ENCODE data around the gene PRKN. TPM values are rescaled to one million over a fixed set of nuclear protein-coding genes. Genes with fewer than 3 reads are reported as not detected.

Gene PRKN
- total RNA-seq, 2 donors from 2014 or later = 10.7 to 21.2 TPM

- no peak for TF ChIP-seq POLR2A (IDR thresholded peaks at IDR 0.05)
- TF ChIP-seq, protein P1, sequence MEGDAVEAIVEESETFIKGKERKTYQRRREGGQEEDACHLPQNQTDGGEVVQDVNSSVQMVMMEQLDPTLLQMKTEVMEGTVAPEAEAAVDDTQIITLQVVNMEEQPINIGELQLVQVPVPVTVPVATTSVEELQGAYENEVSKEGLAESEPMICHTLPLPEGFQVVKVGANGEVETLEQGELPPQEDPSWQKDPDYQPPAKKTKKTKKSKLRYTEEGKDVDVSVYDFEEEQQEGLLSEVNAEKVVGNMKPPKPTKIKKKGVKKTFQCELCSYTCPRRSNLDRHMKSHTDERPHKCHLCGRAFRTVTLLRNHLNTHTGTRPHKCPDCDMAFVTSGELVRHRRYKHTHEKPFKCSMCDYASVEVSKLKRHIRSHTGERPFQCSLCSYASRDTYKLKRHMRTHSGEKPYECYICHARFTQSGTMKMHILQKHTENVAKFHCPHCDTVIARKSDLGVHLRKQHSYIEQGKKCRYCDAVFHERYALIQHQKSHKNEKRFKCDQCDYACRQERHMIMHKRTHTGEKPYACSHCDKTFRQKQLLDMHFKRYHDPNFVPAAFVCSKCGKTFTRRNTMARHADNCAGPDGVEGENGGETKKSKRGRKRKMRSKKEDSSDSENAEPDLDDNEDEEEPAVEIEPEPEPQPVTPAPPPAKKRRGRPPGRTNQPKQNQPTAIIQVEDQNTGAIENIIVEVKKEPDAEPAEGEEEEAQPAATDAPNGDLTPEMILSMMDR (IDR thresholded peaks at IDR 0.05) = no peak
- TF ChIP-seq POLR2AphosphoS5 (IDR thresholded peaks at IDR 0.05) = no peak
- no peaks in the 10 kb centered on the region for H3K27me3 ChIP-seq (replicated peaks; ENCODE audit: insufficient read depth)
- DNase-seq (ENCODE audit: low spot score) = no peak
- no peaks in the 10 kb centered on the region for H3K9me3 ChIP-seq
- 92% methylated on average over 8 of the region's 8 CpGs for WGBS
- no peaks in the 10 kb centered on the region for H3K36me3 ChIP-seq
- H3K27ac ChIP-seq = no peak overlapping the region
- no peak overlapping the region for H3K4me3 ChIP-seq
- no peaks in the 10 kb centered on the region for H3K4me1 ChIP-seq (replicated peaks)
- intact Hi-C loops (cut with DNase I) = no loop called here
These were observed 1063.9 kb downstream of the PRKN start for GRCh38 chr6:161663682-161664081.

GRCh38 chr6:161660666-161661571 is 1066.6 kb downstream of the PRKN start:
- TF ChIP-seq POLR2AphosphoS5 (IDR thresholded peaks at IDR 0.05) (no peak), POLR2A (IDR thresholded peaks at IDR 0.05) (no peak)
- TF ChIP-seq, protein P1 (IDR thresholded peaks at IDR 0.05) = no peak
- no peaks in the 10 kb centered on the region for H3K4me1 ChIP-seq (replicated peaks)
- intact Hi-C loops (cut with DNase I) = no loop called here
- WGBS = 94% methylated on average over 10 of the region's 10 CpGs
- H3K4me3 ChIP-seq = no peak overlapping the region
- no peak overlapping the region for H3K27ac ChIP-seq
- H3K27me3 ChIP-seq (replicated peaks; ENCODE audit: insufficient read depth) = no peaks in the 10 kb centered on the region
- H3K9me3 ChIP-seq = no peaks in the 10 kb centered on the region
- no peak for DNase-seq (ENCODE audit: low spot score)
- H3K36me3 ChIP-seq = no peaks in the 10 kb centered on the region

DNA sequence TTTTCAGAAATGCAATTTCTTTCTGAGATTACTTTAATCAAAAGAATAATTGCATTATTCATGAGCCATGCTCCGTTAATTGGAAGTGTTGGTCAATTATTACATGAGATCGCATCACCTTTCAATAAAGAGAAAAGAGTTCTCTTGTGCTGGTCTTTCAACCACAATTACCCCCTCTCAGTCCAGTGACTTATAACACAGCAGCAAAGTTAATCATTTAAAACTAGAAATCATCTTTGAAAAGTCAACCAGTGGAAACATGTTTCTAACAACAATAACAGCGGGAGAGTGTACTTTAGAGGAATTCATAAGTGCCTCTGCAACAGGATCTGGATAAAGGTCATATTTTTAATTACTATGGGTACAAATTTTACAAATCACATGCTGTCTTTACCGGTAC is 1069.4 kb downstream of the PRKN start:
- intact Hi-C loops (cut with DNase I) = no loop called here

DNA sequence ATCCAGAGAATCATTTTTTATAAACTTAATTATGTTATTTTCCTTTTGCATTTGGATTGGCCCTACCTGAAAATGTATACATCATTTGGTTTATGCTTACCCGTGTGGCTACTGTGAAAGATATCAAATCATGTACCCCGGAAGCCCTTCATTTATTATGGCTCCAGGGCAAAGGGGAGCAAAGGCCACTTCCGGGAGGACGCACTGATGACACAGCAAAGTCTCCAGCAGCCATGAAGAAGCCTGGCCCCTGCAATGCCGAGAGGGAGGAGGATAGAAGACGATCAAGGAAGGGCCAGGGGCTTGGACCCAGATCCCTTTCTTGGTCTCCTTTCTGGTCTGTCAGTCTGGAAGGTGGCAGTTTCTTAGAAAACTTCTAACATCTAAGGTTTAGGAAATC is 1073.4 kb downstream of the PRKN start:
- TF ChIP-seq, protein P1 (IDR thresholded peaks at IDR 0.05) = no peak
- no peak for TF ChIP-seq POLR2A (IDR thresholded peaks at IDR 0.05)
- no peaks in the 10 kb centered on the region for H3K9me3 ChIP-seq
- 89% methylated on average over 6 of the region's 6 CpGs for WGBS
- no peaks in the 10 kb centered on the region for H3K36me3 ChIP-seq
- intact Hi-C loops (cut with DNase I) = no loop called here
- no peak overlapping the region for H3K27ac ChIP-seq
- DNase-seq (ENCODE audit: low spot score) = no peak
- H3K4me3 ChIP-seq = no peak overlapping the region
- H3K4me1 ChIP-seq (replicated peaks) = no peaks in the 10 kb centered on the region
- no peaks in the 10 kb centered on the region for H3K27me3 ChIP-seq (replicated peaks; ENCODE audit: insufficient read depth)

More for the DNA sequence above, 1069.4 kb downstream of the PRKN start:
- Histone ChIP-seq H3K4me1 (replicated peaks) (no peaks in the 10 kb centered on the region), H3K9me3 (no peaks in the 10 kb centered on the region), H3K4me3 (no peak overlapping the region), H3K27me3 (replicated peaks; ENCODE audit: insufficient read depth) (no peaks in the 10 kb centered on the region), H3K36me3 (no peaks in the 10 kb centered on the region), H3K27ac (no peak overlapping the region)
- 48% methylated on average over 4 of the region's 4 CpGs for WGBS
- TF ChIP-seq, protein P1 (IDR thresholded peaks at IDR 0.05) = no peak
- TF ChIP-seq POLR2AphosphoS5 (IDR thresholded peaks at IDR 0.05) = no peak
- TF ChIP-seq POLR2A (IDR thresholded peaks at IDR 0.05) = no peak
- no peak for DNase-seq (ENCODE audit: low spot score)

GRCh38 chr6:161651949-161652348 is 1075.6 kb downstream of the PRKN start:
- Histone ChIP-seq H3K9me3 (no peaks in the 10 kb centered on the region), H3K27me3 (replicated peaks; ENCODE audit: insufficient read depth) (no peaks in the 10 kb centered on the region), H3K4me1 (replicated peaks) (no peaks in the 10 kb centered on the region), H3K27ac (no peak overlapping the region), H3K36me3 (no peaks in the 10 kb centered on the region), H3K4me3 (no peak overlapping the region)
- intact Hi-C loops (cut with DNase I) = no loop called here
- no peak for DNase-seq (ENCODE audit: low spot score)
- 100% methylated on average over 1 of the region's 1 CpG for WGBS
- no peak for TF ChIP-seq POLR2AphosphoS5 (IDR thresholded peaks at IDR 0.05)
- no peak for TF ChIP-seq POLR2A (IDR thresholded peaks at IDR 0.05)
- TF ChIP-seq, protein P1 (IDR thresholded peaks at IDR 0.05) = no peak
